Panc1 (cell line): ENCODE data around the gene DNPEP. TPM values are rescaled to one million over a fixed set of nuclear protein-coding genes. Genes with fewer than 3 reads are reported as not detected.
A peak's percentile ranks its signal among the peaks of the same experiment; 100 is the strongest.

Experiments used
- ATAC-seq: fragments of 200-7000 bp; cut with Tn5 transposase; 2 replicates; pipeline ENCODE4 v1.9.1; 2020; ENCODE audit warnings: mild to moderate bottlenecking, moderate library complexity
- Bru-seq: library from RNA; stranded (reverse); fragments of 400-500 nt; gene quantifications from one replicate; lab custom pipeline; 2021; lab: Mats Ljungman, UMichigan
- BruChase-seq, 2 experiments: library from RNA; stranded (reverse); fragments of 400-500 nt; gene quantifications; one replicate each; lab custom pipeline; 2021; lab: Mats Ljungman, UMichigan
- BruUV-seq: library from RNA; stranded (reverse); fragments of 400-500 nt; replicated peaks from 2 replicates; lab custom pipeline; 2021; lab: Mats Ljungman, UMichigan
- CTCF ChIA-PET: fragments of 300-600 bp; sonication (Branson Sonifier 250); formaldehyde crosslinking; loops from one replicate; lab custom pipeline; 2022; ENCODE audit warnings: antibody characterized with exemption; lab: Charles Lee
- POLR2A ChIA-PET: fragments of 300-600 bp; sonication (Branson Sonifier 250); formaldehyde crosslinking; loops from one replicate; lab custom pipeline; 2022; ENCODE audit warnings: antibody characterized with exemption; lab: Charles Lee
- DNase-seq: peaks from one replicate; pipeline ENCODE4 v3.0.0-alpha.2; 2010; ENCODE audit warnings: low read depth, low spot score
- H3K27ac ChIP-seq: 2 replicates; pipeline ENCODE4 v1.5.1; 2011; ENCODE audit warnings: mild to moderate bottlenecking, low read length, inconsistent platforms
- H3K27me3 ChIP-seq: fragments of 200-500 bp; sonication (Bioruptor generic); 2 replicates; pipeline ENCODE4 v1.6.0; 2014; ENCODE audit warnings: low read length, inconsistent platforms; ENCODE audit not compliant: control insufficient read depth, insufficient read depth
- H3K36me3 ChIP-seq: fragments of 200-500 bp; sonication (Bioruptor generic); 2 replicates; pipeline ENCODE4 v1.5.1; 2014; ENCODE audit warnings: inconsistent platforms, mild to moderate bottlenecking, low read length, moderate library complexity; ENCODE audit not compliant: control insufficient read depth, insufficient read depth
- H3K4me1 ChIP-seq: 2 replicates; pipeline ENCODE4 v1.5.1; 2011; ENCODE audit warnings: inconsistent platforms, mild to moderate bottlenecking, low read length, moderate library complexity; ENCODE audit not compliant: control insufficient read depth, insufficient read depth
- H3K4me3 ChIP-seq, 2 experiments: 2 replicates each; pipeline ENCODE4 v1.5.1; 2011 to 2012; ENCODE audit warnings: low read depth in 2 of 2, low read length in 2 of 2, mild to moderate bottlenecking in 2 of 2, inconsistent platforms in 1 of 2, moderate library complexity in 1 of 2
- H3K9me3 ChIP-seq: fragments of 200-500 bp; sonication (Bioruptor generic); 2 replicates; pipeline ENCODE4 v1.5.1; 2014; ENCODE audit warnings: low read depth, mild to moderate bottlenecking, inconsistent platforms, low read length, moderate library complexity; ENCODE audit not compliant: control insufficient read depth, insufficient read depth
- CTCF ChIP-seq: fragments of 450-650 bp; IDR thresholded peaks from 2 replicates; pipeline ENCODE4 v1.5.1; 2017; ENCODE audit warnings: mild to moderate bottlenecking
- POLR2AphosphoS5 ChIP-seq: IDR thresholded peaks from 2 replicates; pipeline ENCODE4 v1.6.1; 2012; ENCODE audit warnings: mild to moderate bottlenecking, low read depth, low read length, moderate library complexity
- REST ChIP-seq, 2 experiments: IDR thresholded peaks; 2 replicates each; pipeline ENCODE4 v1.6.1; 2011 to 2012; ENCODE audit warnings: low read depth in 2 of 2, control low read depth in 1 of 2, low read length in 1 of 2, mild to moderate bottlenecking in 1 of 2, moderate library complexity in 1 of 2; ENCODE audit not compliant: insufficient read depth in 1 of 2
- SIN3A ChIP-seq: IDR thresholded peaks from 2 replicates; pipeline ENCODE4 v1.6.1; 2012; ENCODE audit warnings: low read depth, mild to moderate bottlenecking, low read length, moderate library complexity, borderline replicate concordance; ENCODE audit not compliant: insufficient read depth
- TCF7L2 ChIP-seq: IDR thresholded peaks from 2 replicates; pipeline ENCODE4 v1.6.1; 2011; ENCODE audit warnings: mild to moderate bottlenecking, low read depth, low read length, inconsistent platforms
- in situ Hi-C: cut with HindIII; loops from 2 replicates; pipeline ENCODE4 v1.10.0; 2016; ENCODE audit warnings: low sequenced_read_pairs, low pct_unique_long_range_greater_than_20kb
- intact Hi-C: fragments of 100-400 bp; cut with micrococcal nuclease; formaldehyde crosslinking; loops from one replicate; pipeline ENCODE4 v1.10.0; 2022; ENCODE audit not compliant: unreplicated experiment
- long read RNA-seq: library from polyadenylated mRNA; unstranded; transcript quantifications from one replicate; pipeline ENCODE4 v2.0.0, GENCODE V29; 2021; ENCODE audit not compliant: unreplicated experiment
- polyA plus RNA-seq: library from polyadenylated mRNA; unstranded; fragments of >200 nt; gene quantifications from one replicate; pipeline ENCODE4 v1.2.1, GENCODE V29; 2012; ENCODE audit warnings: missing spikeins; ENCODE audit not compliant: insufficient read length
- total RNA-seq: library from RNA; stranded (reverse); gene quantifications from one replicate; pipeline ENCODE4 v1.2.1, GENCODE V29; 2021; ENCODE audit not compliant: unreplicated experiment

The DNPEP gene
- total RNA-seq (107 TPM), Bru-seq, nascent RNA (percentile 70 among the genes with signal in this experiment), BruChase-seq, experiment 1, labeled RNA remaining after a 2-hour chase (percentile 66 among the genes with signal in this experiment), BruChase-seq, experiment 2, labeled RNA remaining after a 6-hour chase (percentile 72 among the genes with signal in this experiment)
- polyA plus RNA-seq, result 149 TPM
- long read RNA-seq, transcript DNPEP-217 (15 exons, 2,408 nt), result minor isoform, 14 of 274 reads
- long read RNA-seq, transcript DNPEP-201 (15 exons, 2,425 nt), result major isoform, 133 of 274 reads
- long read RNA-seq, transcript DNPEP-203 (15 exons, 1,657 nt), result minor isoform, 18 of 274 reads
- long read RNA-seq, partial matches to known transcripts, result 40 of 274 reads
- long read RNA-seq, other reads (novel, unspliced or antisense), result 67 of 274 reads

- intact Hi-C loops, result no loop called here
- CTCF ChIA-PET, result interaction anchor here (0.6 to 1.5 kb wide), 12 partner anchors 15 to 259 kb away, joined by 3 to 8 read pairs (median 5); no protein-coding TSS in a partner anchor
- H3K36me3 ChIP-seq, result peaks cover 6% of the 10 kb centered on the region
- TF ChIP-seq CTCF (no peak), SIN3A (no peak), TCF7L2 (no peak), REST (IDR thresholded peaks at IDR 0.05; ENCODE audit: insufficient read depth in 1 of 2, low read depth in 2 of 2, low read length in 1 of 2) (0 out of 4 replicates have a peak, but pooled peaks of 1 of the 2 experiments have one; percentile 13), POLR2AphosphoS5 (peak; percentile 36; the same call in 1 of the 2 replicates)
- BruUV-seq, result no TSS peak
- in situ Hi-C loops, result no loop called here
- no peaks in the 10 kb centered on the region for H3K9me3 ChIP-seq
- no peaks in the 10 kb centered on the region for H3K27me3 ChIP-seq
- ATAC-seq, result peak; percentile 83
- POLR2A ChIA-PET, result interaction anchor here (0.6 to 0.9 kb wide), 7 partner anchors 53 to 371 kb away, joined by 3 to 13 read pairs (median 5); partner anchors contain the start of genes GMPPA and STK11IP
- H3K4me1 ChIP-seq, result peaks cover 12% of the 10 kb centered on the region
- H3K4me3 ChIP-seq, result peak within 1 kb of the TSS; percentile 85 to 92
- H3K27ac ChIP-seq, result peak within 1 kb of the TSS; percentile 92
- no peak for DNase-seq
These were observed at the start of gene DNPEP for GRCh38 chr2:219387306-219388120. Gene DNPEP (minus strand): TSS chr2:219387912. CDS start chr2:219387794, 118 bp downstream.

GRCh38 chr2:219437141-219437540 lies 49.4 kb upstream of the DNPEP start:
- POLR2A ChIA-PET, result no interaction called here
- no peak for DNase-seq
- in situ Hi-C loops, result no loop called here
- intact Hi-C loops, result no loop called here
- Histone ChIP-seq H3K4me1 (peaks cover 7% of the 10 kb centered on the region), H3K27me3 (peaks cover 8% of the 10 kb centered on the region), H3K27ac (no peak overlapping the region), H3K9me3 (no peaks in the 10 kb centered on the region), H3K4me3 (no peak overlapping the region), H3K36me3 (no peaks in the 10 kb centered on the region; the same call in 1 of the 2 replicates)
- TF ChIP-seq POLR2AphosphoS5, result no peak
- no peak for TF ChIP-seq CTCF
- no peak for TF ChIP-seq REST (IDR thresholded peaks at IDR 0.05; ENCODE audit: insufficient read depth in 1 of 2, low read depth in 2 of 2, low read length in 1 of 2)
- no peak for TF ChIP-seq SIN3A
- no peak for TF ChIP-seq TCF7L2
- CTCF ChIA-PET, result no interaction called here
- BruUV-seq, result no TSS peak
- no peak for ATAC-seq
